GM23338 (cell line): Measurements from ENCODE around the gene ROR1. TPM values are rescaled to one million over a fixed set of nuclear protein-coding genes. Genes with fewer than 3 reads are reported as not detected.

Experiments used
- ATAC-seq: fragments of 200-7000 bp; cut with Tn5 transposase; 3 replicates; pipeline ENCODE4 v1.9.1; 2020
- DNase-seq: peaks from one replicate; pipeline ENCODE4 v3.0.0-alpha.2; 2015; ENCODE audit warnings: low spot score
- H2AFZ ChIP-seq: fragments of 200-600 bp; sonication (generic); 2 replicates; pipeline ENCODE4 v1.8.0; 2016; ENCODE audit warnings: antibody characterized with exemption, mild to moderate bottlenecking, moderate library complexity
- H3F3A ChIP-seq: fragments of 200-600 bp; sonication (generic); replicated peaks from 2 replicates; pipeline ENCODE4 v1.8.0; 2017; ENCODE audit warnings: antibody characterized with exemption, mixed run types, low read depth
- H3K27ac ChIP-seq: fragments of 200-600 bp; sonication (generic); 2 replicates; pipeline ENCODE4 v1.6.1; 2016; ENCODE audit warnings: low read depth
- H3K27me3 ChIP-seq: fragments of 200-600 bp; sonication (generic); 2 replicates; pipeline ENCODE4 v1.8.0; 2016; ENCODE audit warnings: mild to moderate bottlenecking, mixed run types, moderate library complexity; ENCODE audit not compliant: insufficient read depth
- H3K36me3 ChIP-seq: fragments of 200-600 bp; sonication (generic); 2 replicates; pipeline ENCODE4 v1.8.0; 2016; ENCODE audit warnings: mild to moderate bottlenecking; ENCODE audit not compliant: insufficient read depth
- H3K4me1 ChIP-seq: fragments of 200-600 bp; sonication (generic); 2 replicates; pipeline ENCODE4 v1.8.0; 2016; ENCODE audit warnings: mild to moderate bottlenecking, moderate library complexity; ENCODE audit not compliant: insufficient read depth
- H3K4me2 ChIP-seq: fragments of 200-600 bp; sonication (generic); 2 replicates; pipeline ENCODE4 v1.7.1; 2017; ENCODE audit warnings: mixed run types
- H3K4me3 ChIP-seq: fragments of 200-600 bp; sonication (generic); 2 replicates; pipeline ENCODE4 v1.6.1; 2016; ENCODE audit warnings: mixed run types
- H3K79me2 ChIP-seq: fragments of 200-600 bp; sonication (generic); replicated peaks from 2 replicates; pipeline ENCODE4 v1.8.0; 2017; ENCODE audit warnings: mild to moderate bottlenecking; ENCODE audit not compliant: insufficient read depth
- H3K9me2 ChIP-seq: fragments of 200-600 bp; sonication (generic); 2 replicates; pipeline ENCODE4 v1.8.0; 2017; ENCODE audit not compliant: insufficient read depth
- H4K20me1 ChIP-seq: fragments of 200-600 bp; sonication (generic); replicated peaks from 2 replicates; pipeline ENCODE4 v1.8.0; 2017; ENCODE audit warnings: mild to moderate bottlenecking; ENCODE audit not compliant: insufficient read depth
- H3K27ac Mint-ChIP-seq: 2 replicates; pipeline ENCODE4 v1.8.0; 2020; ENCODE audit warnings: inconsistent platforms, mild to moderate bottlenecking, moderate library complexity, mixed read lengths
- H3K27me3 Mint-ChIP-seq: 3 replicates; pipeline ENCODE4 v1.8.0; 2022; ENCODE audit warnings: low read depth, mild to moderate bottlenecking, moderate library complexity, mixed read lengths, inconsistent platforms; ENCODE audit not compliant: insufficient read depth, poor library complexity
- H3K36me3 Mint-ChIP-seq: 3 replicates; pipeline ENCODE4 v1.8.0; 2021; ENCODE audit warnings: low read depth, mild to moderate bottlenecking, inconsistent platforms, moderate library complexity, mixed read lengths
- H3K4me1 Mint-ChIP-seq: 3 replicates; pipeline ENCODE4 v1.8.0; 2020; ENCODE audit warnings: mild to moderate bottlenecking, inconsistent platforms, mixed read lengths
- H3K4me3 Mint-ChIP-seq: 3 replicates; pipeline ENCODE4 v1.8.0; 2021; ENCODE audit warnings: moderate library complexity, mild to moderate bottlenecking, inconsistent platforms, mixed read lengths
- H3K9me3 Mint-ChIP-seq: 3 replicates; pipeline ENCODE4 v1.8.0; 2020; ENCODE audit warnings: moderate library complexity, mild to moderate bottlenecking, inconsistent platforms, mixed read lengths
- CREB1 ChIP-seq: fragments of 250-450 bp; sonication (Bioruptor Pico); IDR thresholded peaks from 2 replicates; pipeline ENCODE4 v1.5.0; 2020; ENCODE audit warnings: low read depth, mild to moderate bottlenecking, moderate library complexity
- EZH2 ChIP-seq: fragments of 200-600 bp; sonication (generic); IDR thresholded peaks from one replicate; pipeline ENCODE4 v1.8.0; 2017; ENCODE audit warnings: antibody characterized with exemption, mild to moderate bottlenecking, low read depth; ENCODE audit not compliant: unreplicated experiment
- EZH2phosphoT487 ChIP-seq: fragments of 200-600 bp; sonication (generic); IDR thresholded peaks from one replicate; pipeline ENCODE4 v1.8.1; 2018; ENCODE audit warnings: antibody characterized with exemption; ENCODE audit not compliant: unreplicated experiment
- JUNB ChIP-seq: IDR thresholded peaks from one replicate; pipeline ENCODE4 v1.6.1; 2016; ENCODE audit warnings: antibody characterized with exemption; ENCODE audit not compliant: unreplicated experiment
- POLR2AphosphoS5 ChIP-seq: IDR thresholded peaks from 2 replicates; pipeline ENCODE4 v1.6.1; 2016; ENCODE audit warnings: antibody characterized with exemption, low read depth
- STAT1 ChIP-seq: IDR thresholded peaks from one replicate; pipeline ENCODE4 v1.6.1; 2016; ENCODE audit warnings: antibody characterized with exemption; ENCODE audit not compliant: unreplicated experiment
- ZNF114 ChIP-seq: fragments of 250-450 bp; sonication (Bioruptor Pico); IDR thresholded peaks from 2 replicates; pipeline ENCODE4 v1.5.0; 2020; ENCODE audit warnings: mild to moderate bottlenecking, moderate library complexity
- ZNF331 ChIP-seq: fragments of 250-450 bp; sonication (Bioruptor Pico); IDR thresholded peaks from 2 replicates; pipeline ENCODE4 v1.5.0; 2020; ENCODE audit warnings: low read depth, mild to moderate bottlenecking, moderate library complexity
- polyA plus RNA-seq: library from polyadenylated mRNA; unstranded; fragments of >200 nt; fragmentation: Nextera tagmentation; extraction: Ambion mirVana; gene quantifications from 2 replicates; pipeline ENCODE4 v1.2.1, GENCODE V29; 2016
- total RNA-seq: library from RNA; depleted of rRNA; stranded (reverse); fragments of >200 nt; shearing (Covaris generic); gene quantifications from 2 replicates; pipeline ENCODE4 v1.2.3, GENCODE V29; 2014
- TF ChIP-seq, protein P1 (sequence below), 2 experiments: fragments of 200-600 bp in 1 of 2; sonication (generic) in 1 of 2; conservative IDR thresholded peaks; 2 replicates each; pipeline versions ENCODE4 v1.5.1 to v1.6.1; 2016 to 2017; ENCODE audit warnings: antibody characterized with exemption in 2 of 2, low read depth in 2 of 2, mild to moderate bottlenecking in 2 of 2, moderate library complexity in 1 of 2
- TF ChIP-seq, protein P2 (sequence below): IDR thresholded peaks from one replicate; pipeline ENCODE4 v1.6.1; 2018; ENCODE audit warnings: antibody characterized with exemption; ENCODE audit not compliant: unreplicated experiment
- TF ChIP-seq, protein P3 (sequence below): IDR thresholded peaks from 2 replicates; pipeline ENCODE4 v1.6.1; 2016; ENCODE audit warnings: antibody characterized with exemption

Gene ROR1
- total and polyA plus RNA-seq, 2 experiments from 2014 or later: 59.7 to 96.0 TPM

DNA sequence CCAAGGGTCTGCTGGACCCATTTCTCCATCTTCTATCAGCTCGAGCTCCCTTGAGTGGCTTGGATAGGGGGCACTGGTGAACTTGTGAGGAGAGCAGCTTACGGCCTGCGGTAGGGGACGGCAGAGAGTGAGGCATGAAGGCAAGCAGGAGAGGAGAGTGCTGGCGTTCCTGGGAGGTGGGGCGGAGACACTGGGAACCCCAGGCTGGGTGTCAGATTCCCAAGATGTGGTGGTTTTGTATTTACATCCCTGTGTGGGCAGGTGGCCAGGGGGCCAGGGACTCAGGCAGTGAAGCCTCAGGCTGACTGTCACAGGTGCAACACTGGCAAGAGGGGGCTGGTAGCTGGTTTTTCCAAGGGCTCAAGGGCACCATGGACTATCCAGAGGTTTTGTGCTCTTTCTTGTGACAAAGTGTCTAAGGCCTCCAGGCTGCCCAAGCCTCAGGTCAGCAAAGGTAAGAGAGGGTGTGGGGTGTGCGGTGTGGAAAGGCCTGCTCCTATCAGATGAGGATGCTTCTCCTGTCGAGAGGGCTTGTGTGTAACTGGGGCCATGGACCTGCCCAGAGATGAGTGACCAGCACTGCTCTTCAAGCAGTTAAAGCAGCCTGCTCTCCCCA, 45.1 kb upstream of the ROR1 start:
- TF ChIP-seq, protein P1, sequence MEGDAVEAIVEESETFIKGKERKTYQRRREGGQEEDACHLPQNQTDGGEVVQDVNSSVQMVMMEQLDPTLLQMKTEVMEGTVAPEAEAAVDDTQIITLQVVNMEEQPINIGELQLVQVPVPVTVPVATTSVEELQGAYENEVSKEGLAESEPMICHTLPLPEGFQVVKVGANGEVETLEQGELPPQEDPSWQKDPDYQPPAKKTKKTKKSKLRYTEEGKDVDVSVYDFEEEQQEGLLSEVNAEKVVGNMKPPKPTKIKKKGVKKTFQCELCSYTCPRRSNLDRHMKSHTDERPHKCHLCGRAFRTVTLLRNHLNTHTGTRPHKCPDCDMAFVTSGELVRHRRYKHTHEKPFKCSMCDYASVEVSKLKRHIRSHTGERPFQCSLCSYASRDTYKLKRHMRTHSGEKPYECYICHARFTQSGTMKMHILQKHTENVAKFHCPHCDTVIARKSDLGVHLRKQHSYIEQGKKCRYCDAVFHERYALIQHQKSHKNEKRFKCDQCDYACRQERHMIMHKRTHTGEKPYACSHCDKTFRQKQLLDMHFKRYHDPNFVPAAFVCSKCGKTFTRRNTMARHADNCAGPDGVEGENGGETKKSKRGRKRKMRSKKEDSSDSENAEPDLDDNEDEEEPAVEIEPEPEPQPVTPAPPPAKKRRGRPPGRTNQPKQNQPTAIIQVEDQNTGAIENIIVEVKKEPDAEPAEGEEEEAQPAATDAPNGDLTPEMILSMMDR (conservative IDR thresholded peaks at IDR 0.05; ENCODE audit: low read depth in 2 of 2): peak in 1 of 2 experiments; percentile 48; a peak in 1 of 4 replicates
- no peak for TF ChIP-seq POLR2AphosphoS5
- H3K36me3 Mint-ChIP-seq: peaks cover 12% of the 10 kb centered on the region
- DNase-seq: peak; percentile 49

DNA sequence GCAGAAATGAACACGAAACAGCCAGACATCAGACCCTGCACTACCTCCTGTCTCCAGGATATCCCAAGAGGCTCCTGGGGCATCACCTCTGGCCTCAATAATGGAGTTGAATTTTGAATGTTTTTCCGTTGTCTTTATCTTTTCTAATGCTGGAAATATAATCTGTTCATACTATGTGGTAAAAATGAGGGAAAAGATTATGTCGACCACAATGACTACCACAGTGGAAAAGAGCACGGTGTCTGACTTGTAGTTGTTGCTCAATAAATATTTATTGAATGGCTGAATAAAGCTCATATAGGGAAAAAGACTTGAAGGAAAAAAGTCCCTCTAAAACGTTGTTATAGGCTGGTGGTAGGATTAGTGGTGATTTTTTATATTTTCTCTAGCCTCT, 44.6 kb upstream of the ROR1 start:
- Mint-ChIP-seq H3K4me1 (peaks cover 35% of the 10 kb centered on the region), H3K9me3 (peaks cover 8% of the 10 kb centered on the region; the same call in 2 of the 3 replicates), H3K27ac (no peak overlapping the region), H3K4me3 (no peak overlapping the region), H3K36me3 (peaks cover 12% of the 10 kb centered on the region), H3K27me3 (peaks cover 10% of the 10 kb centered on the region)
- Histone ChIP-seq H3K4me1 (peaks cover 27% of the 10 kb centered on the region), H4K20me1 (no peaks in the 10 kb centered on the region), H3K36me3 (no peaks in the 10 kb centered on the region), H3F3A (no peaks in the 10 kb centered on the region), H3K9me2 (no peaks in the 10 kb centered on the region), H3K79me2 (no peaks in the 10 kb centered on the region), H3K27ac (peak overlapping the region; percentile 80; the same call in 1 of the 2 replicates), H3K27me3 (no peaks in the 10 kb centered on the region), H2AFZ (no peak overlapping the region), H3K4me2 (no peak overlapping the region), H3K4me3 (no peak overlapping the region)
- DNase-seq (no peak), ATAC-seq (no peak)
- TF ChIP-seq STAT1 (no peak), EZH2phosphoT487 (no peak), EZH2 (no peak), JUNB (no peak), ZNF331 (no peak), ZNF114 (no peak), CREB1 (no peak)
- TF ChIP-seq, protein P1 (conservative IDR thresholded peaks at IDR 0.05; ENCODE audit: low read depth in 2 of 2): no peak
- TF ChIP-seq, protein P2, sequence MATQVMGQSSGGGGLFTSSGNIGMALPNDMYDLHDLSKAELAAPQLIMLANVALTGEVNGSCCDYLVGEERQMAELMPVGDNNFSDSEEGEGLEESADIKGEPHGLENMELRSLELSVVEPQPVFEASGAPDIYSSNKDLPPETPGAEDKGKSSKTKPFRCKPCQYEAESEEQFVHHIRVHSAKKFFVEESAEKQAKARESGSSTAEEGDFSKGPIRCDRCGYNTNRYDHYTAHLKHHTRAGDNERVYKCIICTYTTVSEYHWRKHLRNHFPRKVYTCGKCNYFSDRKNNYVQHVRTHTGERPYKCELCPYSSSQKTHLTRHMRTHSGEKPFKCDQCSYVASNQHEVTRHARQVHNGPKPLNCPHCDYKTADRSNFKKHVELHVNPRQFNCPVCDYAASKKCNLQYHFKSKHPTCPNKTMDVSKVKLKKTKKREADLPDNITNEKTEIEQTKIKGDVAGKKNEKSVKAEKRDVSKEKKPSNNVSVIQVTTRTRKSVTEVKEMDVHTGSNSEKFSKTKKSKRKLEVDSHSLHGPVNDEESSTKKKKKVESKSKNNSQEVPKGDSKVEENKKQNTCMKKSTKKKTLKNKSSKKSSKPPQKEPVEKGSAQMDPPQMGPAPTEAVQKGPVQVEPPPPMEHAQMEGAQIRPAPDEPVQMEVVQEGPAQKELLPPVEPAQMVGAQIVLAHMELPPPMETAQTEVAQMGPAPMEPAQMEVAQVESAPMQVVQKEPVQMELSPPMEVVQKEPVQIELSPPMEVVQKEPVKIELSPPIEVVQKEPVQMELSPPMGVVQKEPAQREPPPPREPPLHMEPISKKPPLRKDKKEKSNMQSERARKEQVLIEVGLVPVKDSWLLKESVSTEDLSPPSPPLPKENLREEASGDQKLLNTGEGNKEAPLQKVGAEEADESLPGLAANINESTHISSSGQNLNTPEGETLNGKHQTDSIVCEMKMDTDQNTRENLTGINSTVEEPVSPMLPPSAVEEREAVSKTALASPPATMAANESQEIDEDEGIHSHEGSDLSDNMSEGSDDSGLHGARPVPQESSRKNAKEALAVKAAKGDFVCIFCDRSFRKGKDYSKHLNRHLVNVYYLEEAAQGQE: no peak
- TF ChIP-seq, protein P3, sequence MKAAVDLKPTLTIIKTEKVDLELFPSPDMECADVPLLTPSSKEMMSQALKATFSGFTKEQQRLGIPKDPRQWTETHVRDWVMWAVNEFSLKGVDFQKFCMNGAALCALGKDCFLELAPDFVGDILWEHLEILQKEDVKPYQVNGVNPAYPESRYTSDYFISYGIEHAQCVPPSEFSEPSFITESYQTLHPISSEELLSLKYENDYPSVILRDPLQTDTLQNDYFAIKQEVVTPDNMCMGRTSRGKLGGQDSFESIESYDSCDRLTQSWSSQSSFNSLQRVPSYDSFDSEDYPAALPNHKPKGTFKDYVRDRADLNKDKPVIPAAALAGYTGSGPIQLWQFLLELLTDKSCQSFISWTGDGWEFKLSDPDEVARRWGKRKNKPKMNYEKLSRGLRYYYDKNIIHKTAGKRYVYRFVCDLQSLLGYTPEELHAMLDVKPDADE: no peak

More for the DNA sequence above, 45.1 kb upstream of the ROR1 start:
- Histone ChIP-seq H3K27ac (no peak overlapping the region), H3K79me2 (no peaks in the 10 kb centered on the region), H2AFZ (no peak overlapping the region), H3K9me2 (no peaks in the 10 kb centered on the region), H3K36me3 (no peaks in the 10 kb centered on the region), H3K4me1 (peaks cover 27% of the 10 kb centered on the region), H3K4me2 (no peak overlapping the region), H3F3A (no peaks in the 10 kb centered on the region), H4K20me1 (no peaks in the 10 kb centered on the region), H3K4me3 (no peak overlapping the region), H3K27me3 (no peaks in the 10 kb centered on the region)
- H3K4me3 Mint-ChIP-seq: no peak overlapping the region
- peaks cover 8% of the 10 kb centered on the region; the same call in 2 of the 3 replicates for H3K9me3 Mint-ChIP-seq
- no peak overlapping the region; the same call in 1 of the 2 replicates for H3K27ac Mint-ChIP-seq
- H3K27me3 Mint-ChIP-seq: peaks cover 10% of the 10 kb centered on the region
- ATAC-seq: peak; percentile 78
- peaks cover 39% of the 10 kb centered on the region for H3K4me1 Mint-ChIP-seq
